DND-41 (cell line): ENCODE results near the gene TPPP.
"Not testable (repeated sequence)": the region's sequence is repeated elsewhere in the genome, so short reads cannot be mapped to it uniquely, and the experiment has no call there.

Source experiments
- EZH2 ChIP-seq: IDR thresholded peaks from 3 replicates; pipeline ENCODE4 v1.6.1; 2012; ENCODE audit warnings: borderline replicate concordance, low read depth, mild to moderate bottlenecking, moderate library complexity, low read length, inconsistent platforms; ENCODE audit not compliant: severe bottlenecking
- TF ChIP-seq, protein P1 (sequence below): IDR thresholded peaks from 2 replicates; pipeline ENCODE4 v1.5.1; 2012; ENCODE audit warnings: borderline replicate concordance, low read length, moderate library complexity, mild to moderate bottlenecking; ENCODE audit not compliant: poor library complexity, severe bottlenecking; ENCODE audit errors: extremely low read depth

- TF ChIP-seq, protein P1, sequence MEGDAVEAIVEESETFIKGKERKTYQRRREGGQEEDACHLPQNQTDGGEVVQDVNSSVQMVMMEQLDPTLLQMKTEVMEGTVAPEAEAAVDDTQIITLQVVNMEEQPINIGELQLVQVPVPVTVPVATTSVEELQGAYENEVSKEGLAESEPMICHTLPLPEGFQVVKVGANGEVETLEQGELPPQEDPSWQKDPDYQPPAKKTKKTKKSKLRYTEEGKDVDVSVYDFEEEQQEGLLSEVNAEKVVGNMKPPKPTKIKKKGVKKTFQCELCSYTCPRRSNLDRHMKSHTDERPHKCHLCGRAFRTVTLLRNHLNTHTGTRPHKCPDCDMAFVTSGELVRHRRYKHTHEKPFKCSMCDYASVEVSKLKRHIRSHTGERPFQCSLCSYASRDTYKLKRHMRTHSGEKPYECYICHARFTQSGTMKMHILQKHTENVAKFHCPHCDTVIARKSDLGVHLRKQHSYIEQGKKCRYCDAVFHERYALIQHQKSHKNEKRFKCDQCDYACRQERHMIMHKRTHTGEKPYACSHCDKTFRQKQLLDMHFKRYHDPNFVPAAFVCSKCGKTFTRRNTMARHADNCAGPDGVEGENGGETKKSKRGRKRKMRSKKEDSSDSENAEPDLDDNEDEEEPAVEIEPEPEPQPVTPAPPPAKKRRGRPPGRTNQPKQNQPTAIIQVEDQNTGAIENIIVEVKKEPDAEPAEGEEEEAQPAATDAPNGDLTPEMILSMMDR: not testable (repeated sequence)
- not testable (repeated sequence) for TF ChIP-seq EZH2
These were observed 36.1 kb upstream of the TPPP start for GRCh38 chr5:729225-729624.
